Psoas muscle (tissue), 8 donors: ENCODE measurements around the gene CCDC15. TPM values are rescaled to one million over a fixed set of nuclear protein-coding genes. Genes with fewer than 3 reads are reported as not detected.

Experiments used
- ATAC-seq, 4 donors: fragments of 200-7000 bp; cut with Tn5 transposase; one replicate each; pipeline ENCODE4 v1.9.1; 2020; ENCODE audit warnings: moderate library complexity in 3 of 4, mild to moderate bottlenecking in 2 of 4
- DNase-seq, 2 donors: peaks; one replicate each; pipeline ENCODE4 v3.0.0-alpha.2; 2020
- H3K27ac ChIP-seq: fragments of 200-600 bp; one replicate; pipeline ENCODE4 v1.8.0; 2022
- H3K27me3 ChIP-seq, 3 donors: fragments of 200-600 bp in 1 of 3; one replicate each; pipeline versions ENCODE4 v1.6.1 to v1.8.0; 2013 to 2022; ENCODE audit warnings: low read length in 2 of 3, mild to moderate bottlenecking in 2 of 3, moderate library complexity in 1 of 3; ENCODE audit not compliant: insufficient read depth in 3 of 3
- H3K36me3 ChIP-seq, 2 donors: fragments of 200-600 bp in 1 of 2; one replicate each; pipeline versions ENCODE4 v1.6.1 to v1.8.0; 2013 to 2022; ENCODE audit warnings: low read depth in 1 of 2, mild to moderate bottlenecking in 1 of 2, moderate library complexity in 1 of 2; ENCODE audit not compliant: insufficient read depth in 1 of 2
- H3K4me1 ChIP-seq: fragments of 200-600 bp; one replicate; pipeline ENCODE4 v1.8.0; 2022
- H3K4me3 ChIP-seq: fragments of 200-600 bp; one replicate; pipeline ENCODE4 v1.8.0; 2022; ENCODE audit warnings: mild to moderate bottlenecking
- H3K9me3 ChIP-seq: fragments of 200-600 bp; one replicate; pipeline ENCODE4 v1.8.0; 2022
- CTCF ChIP-seq: fragments of 200-600 bp; IDR thresholded peaks from one replicate; pipeline ENCODE4 v1.8.0; 2022; ENCODE audit warnings: antibody characterized with exemption
- WGBS, 3 donors: extraction: QIAGEN DNeasy Blood & Tissue Kit; methylation state at CpG; one replicate each; pipeline versions ENCODE4 v1.1.6 to v1.1.7; 2013; 5-methylcytosine and 5-hydroxymethylcytosine counted together
- intact Hi-C, 2 donors: fragments of 100-400 bp; cut with DNase I; formaldehyde crosslinking; loops; one replicate each; pipeline versions ENCODE4 v1.11.0 to v1.14.2; 2022
- polyA plus RNA-seq, 3 donors: library from polyadenylated mRNA; stranded (reverse); fragments of 200-250 nt; gene quantifications; one replicate each; pipeline ENCODE4 v1.2.3, GENCODE V29; 2013
- total RNA-seq, 4 donors: library from RNA; stranded (reverse); fragmentation: NEBNext Ultra II Directional in 2 of 4; extraction: Animal tissue kit (Norgen Biotek cat#: 25700) in 2 of 4; gene quantifications; one replicate each; pipeline versions ENCODE4 v1.2.1 to v1.2.4, GENCODE V29; 2021 to 2023
- donor health status: healthy with polysubstance abuse.
- donor health status: DM: no; HTN: no; CAD: no; lungs with moderate emphysema.
- donor health status: Bipolar disorder and iron deficiency.
- donor health status: healthy.
- donor health status: DM: yes; HTN: yes; CAD: no.
- donor health status: DM: no; HTN: no; CAD: no.
- donor health status: DM: no; HTN: no; CAD: no.
- donor health status: DM: yes; HTN: yes; CAD: no.

Gene CCDC15
- total and polyA plus RNA-seq, 7 donors = 0.03 to 0.42 (median 0.22) TPM

GRCh38 chr11:124970925-124971324 lies 16.9 kb downstream of the CCDC15 start:
- Histone ChIP-seq H3K9me3 (no peaks in the 10 kb centered on the region), H3K27ac (no peak overlapping the region), H3K4me1 (no peaks in the 10 kb centered on the region), H3K36me3 (no peaks in the 10 kb centered on the region), H3K27me3 (no peaks in the 10 kb centered on the region), H3K4me3 (no peak overlapping the region)
- ATAC-seq = no peak
- DNase-seq = no peak
- 83 to 87% (median 87%) methylated on average over 2 of the region's 2 CpGs for WGBS, 3 donors
- intact Hi-C loops = no loop called here
- no peak for TF ChIP-seq CTCF

GRCh38 chr11:124971810-124972209 lies 17.8 kb downstream of the CCDC15 start:
- H3K27ac ChIP-seq = no peak overlapping the region
- H3K36me3 ChIP-seq = no peaks in the 10 kb centered on the region
- no peaks in the 10 kb centered on the region for H3K27me3 ChIP-seq
- no peak overlapping the region for H3K4me3 ChIP-seq
- H3K4me1 ChIP-seq = no peaks in the 10 kb centered on the region
- no peak for TF ChIP-seq CTCF
- no peak for ATAC-seq
- WGBS, 3 donors = 91 to 97% (median 94%) methylated on average over 2 of the region's 2 CpGs
- no peak for DNase-seq
- intact Hi-C loops = no loop called here
- H3K9me3 ChIP-seq = no peaks in the 10 kb centered on the region

- H3K36me3 ChIP-seq = no peaks in the 10 kb centered on the region
- no peak for ATAC-seq
- TF ChIP-seq CTCF = no peak
- no peaks in the 10 kb centered on the region for H3K27me3 ChIP-seq
- no peak for DNase-seq
- H3K4me3 ChIP-seq = no peak overlapping the region
- 89 to 95% (median 93%) methylated on average over 3 of the region's 3 CpGs for WGBS, 3 donors
- no peak overlapping the region for H3K27ac ChIP-seq
- intact Hi-C loops = no loop called here
- no peaks in the 10 kb centered on the region for H3K4me1 ChIP-seq
- H3K9me3 ChIP-seq = no peaks in the 10 kb centered on the region
Observed at GRCh38 chr11:124976531-124976930, 22.5 kb downstream of the CCDC15 start.

- H3K9me3 ChIP-seq = peaks cover 2% of the 10 kb centered on the region
- H3K36me3 ChIP-seq = no peaks in the 10 kb centered on the region
- intact Hi-C loops = no loop called here
- H3K4me3 ChIP-seq = no peak overlapping the region
- no peak for DNase-seq
- no peak overlapping the region for H3K27ac ChIP-seq
- WGBS, 3 donors = 77 to 79% (median 78%) methylated on average over 2 of the region's 2 CpGs
- no peaks in the 10 kb centered on the region for H3K27me3 ChIP-seq
- H3K4me1 ChIP-seq = no peaks in the 10 kb centered on the region
- no peak for ATAC-seq
- no peak for TF ChIP-seq CTCF
Observed at GRCh38 chr11:124977006-124977405, 23.0 kb downstream of the CCDC15 start.

- intact Hi-C loops = no loop called here
- no peak for TF ChIP-seq CTCF
Observed at GRCh38 chr11:124978316-124978715, 24.3 kb downstream of the CCDC15 start.

More at GRCh38 chr11:124978316-124978715, 24.3 kb downstream of the CCDC15 start:
- Histone ChIP-seq H3K4me3 (no peak overlapping the region), H3K36me3 (no peaks in the 10 kb centered on the region), H3K27me3 (no peaks in the 10 kb centered on the region), H3K27ac (no peak overlapping the region), H3K4me1 (no peaks in the 10 kb centered on the region), H3K9me3 (peaks cover 5% of the 10 kb centered on the region)
- ATAC-seq (no peak), DNase-seq (no peak)
- WGBS, 3 donors = 88 to 95% (median 91%) methylated on average over 2 of the region's 2 CpGs
